B cell (primary cell): ENCODE results near the gene FAF1. TPM values are rescaled to one million over a fixed set of nuclear protein-coding genes. Genes with fewer than 3 reads are reported as not detected.

Experiments
- ATAC-seq: fragments of 200-7000 bp; cut with Tn5 transposase; one replicate; pipeline ENCODE4 v1.10.0; 2021; ENCODE audit warnings: low read depth, mild to moderate bottlenecking, moderate number of reproducible peaks, moderate library complexity
- CTCF ChIA-PET: fragments of 350-600 bp; sonication (Branson Sonifier 250); formaldehyde crosslinking; loops from one replicate; lab custom pipeline; 2021; ENCODE audit warnings: antibody characterized with exemption, inconsistent platforms; lab: Charles Lee
- POLR2A ChIA-PET: fragments of 350-600 bp; sonication (Branson Sonifier 250); formaldehyde crosslinking; loops from one replicate; lab custom pipeline; 2021; ENCODE audit warnings: antibody characterized with exemption; lab: Charles Lee
- DNase-seq: peaks from one replicate; pipeline ENCODE4 v3.0.0; 2013
- H2AFZ ChIP-seq: 2 replicates; pipeline ENCODE4 v1.6.1; 2012; ENCODE audit warnings: mild to moderate bottlenecking, low read depth, low read length; ENCODE audit not compliant: insufficient read depth, poor library complexity, severe bottlenecking
- H3K27ac ChIP-seq, 2 donors: 1 replicate in 1 of 2; 2 replicates in 1 of 2; pipeline ENCODE4 v1.5.1; 2012 to 2013; ENCODE audit warnings: low read length in 2 of 2, mild to moderate bottlenecking in 2 of 2, moderate library complexity in 1 of 2
- H3K27me3 ChIP-seq, 4 experiments: fragments of 200-600 bp in 1 of 4; sonication (generic) in 1 of 4; replicated peaks in 1 of 4; 1 replicate in 2 of 4; 2 replicates in 2 of 4; pipeline versions ENCODE4 v1.6.1 to v1.7.0; 2013 to 2016; ENCODE audit warnings: low read length in 3 of 4, mild to moderate bottlenecking in 2 of 4, mixed read lengths in 1 of 4, moderate library complexity in 1 of 4; ENCODE audit not compliant: insufficient read depth in 4 of 4, control insufficient read depth in 3 of 4; ENCODE audit errors: control extremely low read depth in 1 of 4
- H3K36me3 ChIP-seq, 2 experiments: replicated peaks in 1 of 2; 1 replicate in 1 of 2; 2 replicates in 1 of 2; pipeline versions ENCODE4 v1.6.1 to v1.7.1; 2013; ENCODE audit warnings: low read length in 1 of 2; ENCODE audit not compliant: insufficient read depth in 2 of 2, control insufficient read depth in 1 of 2; ENCODE audit errors: control extremely low read depth in 1 of 2, extremely low read depth in 1 of 2
- H3K4me1 ChIP-seq, 2 donors: fragments of 200-600 bp in 1 of 2; sonication (generic) in 1 of 2; 1 replicate in 1 of 2; 2 replicates in 1 of 2; pipeline versions ENCODE4 v1.5.1 to v1.6.1; 2013 to 2017; ENCODE audit warnings: low read length in 2 of 2; ENCODE audit not compliant: control insufficient read depth in 2 of 2, insufficient read depth in 2 of 2
- H3K4me2 ChIP-seq: replicated peaks from 2 replicates; pipeline ENCODE3; 2012; ENCODE audit warnings: mild to moderate bottlenecking, low read depth, low read length; ENCODE audit not compliant: poor library complexity, severe bottlenecking
- H3K4me3 ChIP-seq, 5 experiments: fragments of 200-600 bp in 1 of 5; sonication (generic) in 1 of 5; 1 replicate in 3 of 5; 2 replicates in 2 of 5; pipeline versions ENCODE4 v1.5.1 to v1.7.0; 2011 to 2016; ENCODE audit warnings: low read length in 4 of 5, mild to moderate bottlenecking in 4 of 5, low read depth in 2 of 5, control low read depth in 1 of 5, moderate library complexity in 1 of 5; ENCODE audit not compliant: insufficient read depth in 1 of 5; ENCODE audit errors: control extremely low read depth in 1 of 5, extremely low read depth in 1 of 5
- H3K79me2 ChIP-seq: fragments of 200-600 bp; sonication (generic); one replicate; pipeline ENCODE4 v1.6.0; 2016; ENCODE audit warnings: low read length; ENCODE audit not compliant: control insufficient read depth, insufficient read depth
- H3K9ac ChIP-seq: fragments of 200-600 bp; sonication (generic); 2 replicates; pipeline ENCODE4 v1.6.1; 2017; ENCODE audit warnings: mild to moderate bottlenecking, low read length, moderate library complexity
- H3K9me3 ChIP-seq, 3 donors: one replicate each; pipeline versions ENCODE4 v1.6.1 to v1.7.1; 2013; ENCODE audit warnings: low read length in 2 of 3; ENCODE audit not compliant: control insufficient read depth in 2 of 3, insufficient read depth in 1 of 3; ENCODE audit errors: control extremely low read depth in 1 of 3
- H4K20me1 ChIP-seq: 2 replicates; pipeline ENCODE4 v1.6.0; 2012; ENCODE audit warnings: mild to moderate bottlenecking, low read length; ENCODE audit not compliant: insufficient read depth, control insufficient read depth, poor library complexity, severe bottlenecking
- H3K27ac Mint-ChIP-seq: one replicate; pipeline ENCODE4 v1.8.0; 2021; ENCODE audit warnings: mixed read lengths
- H3K27me3 Mint-ChIP-seq: one replicate; pipeline ENCODE4 v1.8.0; 2021; ENCODE audit warnings: mixed read lengths
- H3K4me1 Mint-ChIP-seq: one replicate; pipeline ENCODE4 v1.8.0; 2021; ENCODE audit warnings: mixed read lengths
- H3K4me3 Mint-ChIP-seq: one replicate; pipeline ENCODE4 v1.8.0; 2021; ENCODE audit warnings: mixed read lengths
- H3K9me3 Mint-ChIP-seq: one replicate; pipeline ENCODE4 v1.8.0; 2022; ENCODE audit warnings: mixed read lengths; ENCODE audit not compliant: insufficient read depth
- CTCF ChIP-seq: fragments of 200-600 bp; IDR thresholded peaks from one replicate; pipeline ENCODE4 v1.8.0; 2022; ENCODE audit warnings: antibody characterized with exemption, mild to moderate bottlenecking
- EZH2 ChIP-seq: IDR thresholded peaks from 2 replicates; pipeline ENCODE4 v1.6.1; 2012; ENCODE audit warnings: borderline replicate concordance, low read depth, mild to moderate bottlenecking, moderate library complexity, low read length; ENCODE audit not compliant: insufficient read depth, poor library complexity, severe bottlenecking
- WGBS: methylation state at CpG from one replicate; pipeline ENCODE4 v1.1.5; 2013; ENCODE audit warnings: missing lambda C conversion rate; ENCODE audit not compliant: insufficient coverage; 5-methylcytosine and 5-hydroxymethylcytosine counted together
- intact Hi-C: fragments of 100-400 bp; cut with micrococcal nuclease; formaldehyde crosslinking; loops from one replicate; pipeline ENCODE4 v1.10.0; 2022
- polyA plus RNA-seq: library from polyadenylated mRNA; depleted of rRNA; stranded (reverse); fragments of >200 nt; gene quantifications from 2 replicates; pipeline ENCODE4 v1.2.3, GENCODE V29; 2012
- total RNA-seq, 2 donors: library from RNA; stranded (reverse); fragments of 120-200 nt in 1 of 2; gene quantifications; 1 replicate in 1 of 2; 2 replicates in 1 of 2; pipeline versions ENCODE4 v1.2.3 to v1.2.4, GENCODE V29; 2013 to 2022

FAF1 gene
- total and polyA plus RNA-seq, 2 donors (not counting 1 experiment from before 2014, with no cell fraction given), result 10.1 to 58.4 TPM

GRCh38 chr1:50812346-50812745 is 147.7 kb downstream of the FAF1 start:
- no CpG with 5 or more reads among the region's 4 CpGs for WGBS
- Mint-ChIP-seq H3K4me3 (no peak overlapping the region), H3K4me1 (peaks cover 14% of the 10 kb centered on the region), H3K27me3 (no peaks in the 10 kb centered on the region), H3K9me3 (peaks cover 13% of the 10 kb centered on the region), H3K27ac (no peak overlapping the region)
- H3K79me2 ChIP-seq, result peaks cover 45% of the 10 kb centered on the region
- POLR2A ChIA-PET, result no interaction called here
- no peak overlapping the region for H3K9ac ChIP-seq
- no peaks in the 10 kb centered on the region for H3K36me3 ChIP-seq
- H3K27ac ChIP-seq, result no peak overlapping the region
- H2AFZ ChIP-seq, result no peak overlapping the region
- no peaks in the 10 kb centered on the region for H3K4me1 ChIP-seq
- TF ChIP-seq EZH2 (no peak), CTCF (no peak)
- H3K27me3 ChIP-seq, result no peaks in the 10 kb centered on the region
- ATAC-seq, result no peak
- no peak overlapping the region for H3K4me2 ChIP-seq
- CTCF ChIA-PET, result no interaction called here
- peaks cover 7% of the 10 kb centered on the region for H4K20me1 ChIP-seq
- H3K9me3 ChIP-seq, result peaks cover 9 to 18% (median 10%) of the 10 kb centered on the region in 3 donors
- no peak overlapping the region for H3K4me3 ChIP-seq
- no peak for DNase-seq
- intact Hi-C loops, result no loop called here

GRCh38 chr1:50808296-50808695 is 151.8 kb downstream of the FAF1 start:
- Mint-ChIP-seq H3K27me3 (no peaks in the 10 kb centered on the region), H3K9me3 (peaks cover 16% of the 10 kb centered on the region), H3K27ac (no peak overlapping the region), H3K4me3 (no peak overlapping the region), H3K4me1 (peaks cover 14% of the 10 kb centered on the region)
- H3K27ac ChIP-seq, result no peak overlapping the region
- no peak overlapping the region for H3K4me3 ChIP-seq
- WGBS, result no CpG with 5 or more reads among the region's 3 CpGs
- no peak for DNase-seq
- H3K9me3 ChIP-seq, result peaks cover 8 to 23% (median 16%) of the 10 kb centered on the region in 3 donors
- H4K20me1 ChIP-seq, result peaks cover 13% of the 10 kb centered on the region
- no peak overlapping the region for H2AFZ ChIP-seq
- H3K4me2 ChIP-seq, result no peak overlapping the region
- H3K36me3 ChIP-seq, result no peaks in the 10 kb centered on the region
- ChIA-PET POLR2A (no interaction called here), CTCF (no interaction called here)
- peaks cover 39% of the 10 kb centered on the region for H3K79me2 ChIP-seq
- TF ChIP-seq CTCF (no peak), EZH2 (no peak)
- no peaks in the 10 kb centered on the region for H3K4me1 ChIP-seq
- no peak for ATAC-seq
- no peak overlapping the region for H3K9ac ChIP-seq
- intact Hi-C loops, result no loop called here
- no peaks in the 10 kb centered on the region for H3K27me3 ChIP-seq
